H7 (cell line): ENCODE data around the gene MARK3. TPM values are rescaled to one million over a fixed set of nuclear protein-coding genes. Genes with fewer than 3 reads are reported as not detected.

Experiments used
- DNase-seq: peaks from one replicate; pipeline ENCODE4 v3.0.0; 2012
- H3K27me3 ChIP-seq: 2 replicates; pipeline ENCODE4 v1.6.0; 2011; ENCODE audit warnings: mild to moderate bottlenecking, low read length; ENCODE audit not compliant: control insufficient read depth, insufficient read depth
- H3K36me3 ChIP-seq: replicated peaks from 2 replicates; pipeline ENCODE4 v1.5.1; 2011; ENCODE audit warnings: low read length; ENCODE audit not compliant: control insufficient read depth, insufficient read depth
- H3K4me3 ChIP-seq: 2 replicates; pipeline ENCODE4 v1.5.1; 2011; ENCODE audit warnings: low read depth, mild to moderate bottlenecking, control low read depth, low read length, moderate library complexity; ENCODE audit not compliant: insufficient read depth
- total RNA-seq: library from RNA; depleted of rRNA; stranded (reverse); fragments of >200 nt; shearing (Covaris generic); gene quantifications from 2 replicates; pipeline ENCODE4 v1.2.3, GENCODE V29; 2014

MARK3 gene
- total RNA-seq, 1 experiment from 2014 or later = 66.0 TPM

DNA sequence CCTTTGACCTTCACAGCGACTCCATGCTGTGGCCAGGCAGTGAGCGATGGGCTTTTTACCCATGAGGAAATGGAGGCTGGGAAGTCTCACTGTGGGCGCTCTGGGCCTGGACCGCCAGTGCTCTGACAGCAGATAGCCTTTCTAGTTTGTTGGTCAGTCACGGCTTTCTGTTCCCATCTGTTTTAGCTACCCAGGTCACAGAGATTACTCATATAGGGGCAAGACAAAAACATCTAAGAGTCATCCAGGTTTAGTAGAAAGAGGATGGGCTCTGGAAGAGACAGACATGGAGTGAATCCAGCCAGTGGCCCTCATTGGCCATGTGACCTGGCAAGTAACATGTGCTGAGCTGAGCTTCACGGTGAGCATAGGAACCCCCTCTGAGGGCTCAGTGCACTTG, 68.6 kb downstream of the MARK3 start:
- H3K4me3 ChIP-seq = no peak overlapping the region
- no peaks in the 10 kb centered on the region for H3K27me3 ChIP-seq
- DNase-seq = no peak
- H3K36me3 ChIP-seq = no peaks in the 10 kb centered on the region

DNA sequence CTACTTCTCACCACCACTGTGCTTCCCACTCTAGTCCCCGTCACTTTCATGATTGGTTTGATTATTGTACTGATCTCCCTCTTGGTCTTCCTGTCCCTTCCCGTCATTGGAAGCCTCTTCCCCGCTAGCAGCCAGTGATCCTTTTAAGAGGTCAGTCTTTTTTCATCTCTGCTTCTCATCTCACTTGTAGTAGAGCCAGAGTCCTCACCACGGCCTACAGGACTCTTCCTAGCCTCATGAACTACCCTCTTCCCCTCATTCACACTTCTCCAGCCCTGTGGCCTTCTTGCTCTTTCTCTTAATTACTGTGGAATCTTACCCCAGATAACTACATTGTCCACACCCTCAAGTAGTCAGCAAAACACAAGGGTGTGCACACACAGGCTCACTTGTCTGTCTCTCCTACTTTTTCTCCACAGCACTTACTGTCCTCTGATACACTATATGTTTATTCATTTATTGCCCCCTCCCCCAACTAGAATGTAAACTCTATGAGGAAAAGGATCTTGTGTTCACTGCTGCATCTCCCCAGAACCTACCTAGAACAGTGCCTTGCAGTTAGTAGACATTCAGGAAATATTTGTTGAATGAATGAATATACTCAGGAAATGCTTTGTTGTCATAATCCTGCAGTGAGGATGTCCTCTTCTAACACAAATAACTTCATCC, 71.1 kb downstream of the MARK3 start:
- no peak for DNase-seq
- Histone ChIP-seq H3K4me3 (no peak overlapping the region), H3K36me3 (no peaks in the 10 kb centered on the region), H3K27me3 (no peaks in the 10 kb centered on the region)

- Histone ChIP-seq H3K36me3 (peaks cover 7% of the 10 kb centered on the region), H3K4me3 (no peak overlapping the region), H3K27me3 (no peaks in the 10 kb centered on the region)
- DNase-seq = no peak
Observed at GRCh38 chr14:103460415-103460814, 75.2 kb downstream of the MARK3 start.

DNA sequence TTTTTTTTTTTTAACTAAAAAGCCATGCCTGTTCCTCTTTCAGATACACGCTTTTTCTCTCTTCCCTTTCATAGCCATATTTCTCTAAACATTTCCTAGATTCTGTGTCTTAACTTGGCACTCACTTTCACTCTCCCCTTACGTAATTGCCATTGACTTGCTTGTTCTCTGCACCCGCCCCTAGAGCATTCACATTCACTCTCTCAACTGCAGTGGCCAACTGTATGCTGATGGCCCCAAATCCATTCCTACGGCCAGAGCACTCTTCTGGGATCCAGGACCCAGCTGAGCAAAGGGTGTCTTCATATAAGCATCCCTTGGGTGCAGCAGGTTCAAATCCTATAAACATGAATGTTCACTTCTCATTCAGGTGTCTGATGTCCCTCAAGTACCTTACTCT, 77.9 kb downstream of the MARK3 start:
- DNase-seq = no peak
- Histone ChIP-seq H3K27me3 (no peaks in the 10 kb centered on the region), H3K36me3 (peaks cover 12% of the 10 kb centered on the region), H3K4me3 (no peak overlapping the region)

DNA sequence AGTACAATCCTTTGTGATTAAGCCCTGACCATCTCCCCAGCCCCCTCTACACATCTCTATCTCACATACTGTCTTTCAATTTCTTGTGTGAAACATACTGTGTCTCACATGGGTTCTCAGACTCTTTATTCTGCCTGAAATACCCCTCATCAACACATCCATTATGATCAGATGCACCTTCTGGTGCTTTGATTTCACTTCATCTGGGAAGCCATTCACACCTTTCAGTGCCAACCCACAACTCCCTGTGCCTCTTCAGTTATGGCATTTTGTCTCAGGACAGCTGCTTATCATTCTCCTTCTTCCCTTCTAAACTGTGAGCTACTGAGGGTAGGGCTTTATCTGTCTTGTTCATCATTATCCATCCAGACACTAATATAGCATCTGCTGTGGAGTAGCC, 78.6 kb downstream of the MARK3 start:
- H3K4me3 ChIP-seq = no peak overlapping the region
- no peaks in the 10 kb centered on the region for H3K27me3 ChIP-seq
- no peak for DNase-seq
- peaks cover 13% of the 10 kb centered on the region for H3K36me3 ChIP-seq

GRCh38 chr14:103472939-103473338, 87.7 kb downstream of the MARK3 start:
- Histone ChIP-seq H3K36me3 (peaks cover 25% of the 10 kb centered on the region), H3K4me3 (no peak overlapping the region), H3K27me3 (no peaks in the 10 kb centered on the region)
- no peak for DNase-seq

GRCh38 chr14:103474893-103475292, 89.7 kb downstream of the MARK3 start:
- no peaks in the 10 kb centered on the region for H3K27me3 ChIP-seq
- peaks cover 22% of the 10 kb centered on the region for H3K36me3 ChIP-seq
- DNase-seq = no peak
- no peak overlapping the region for H3K4me3 ChIP-seq

DNA sequence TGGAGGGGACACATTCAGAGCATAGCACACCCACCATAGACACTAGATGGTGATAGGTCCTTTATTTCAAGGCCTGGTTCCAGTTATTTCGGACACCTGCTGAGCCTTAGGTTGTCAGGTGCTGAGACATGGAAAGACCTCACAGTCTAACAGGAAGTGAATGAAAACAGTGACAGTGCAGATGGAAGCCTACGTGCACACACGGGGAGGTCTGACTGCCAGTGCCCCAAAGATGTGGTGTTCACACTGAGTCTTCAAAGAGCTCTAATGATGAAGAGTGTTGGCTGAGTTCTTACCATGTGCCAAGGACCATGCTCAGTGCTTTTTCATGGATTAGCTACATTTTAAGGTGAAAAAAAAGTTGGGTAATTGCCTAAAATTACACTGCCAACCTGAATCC, 90.8 kb downstream of the MARK3 start:
- Histone ChIP-seq H3K27me3 (no peaks in the 10 kb centered on the region), H3K4me3 (no peak overlapping the region), H3K36me3 (peaks cover 19% of the 10 kb centered on the region)
- DNase-seq = no peak

- no peak for DNase-seq
- Histone ChIP-seq H3K4me3 (no peak overlapping the region), H3K36me3 (peaks cover 17% of the 10 kb centered on the region), H3K27me3 (no peaks in the 10 kb centered on the region)
Observed at GRCh38 chr14:103476631-103477030, 91.4 kb downstream of the MARK3 start.

GRCh38 chr14:103480595-103480994, 95.4 kb downstream of the MARK3 start:
- Histone ChIP-seq H3K4me3 (no peak overlapping the region), H3K36me3 (peaks cover 12% of the 10 kb centered on the region), H3K27me3 (no peaks in the 10 kb centered on the region)
- no peak for DNase-seq

GRCh38 chr14:103483600-103483999, 98.4 kb downstream of the MARK3 start:
- DNase-seq = no peak

GRCh38 chr14:103485504-103485903, 100.3 kb downstream of the MARK3 start:
- no peak for DNase-seq
- Histone ChIP-seq H3K36me3 (peaks cover 12% of the 10 kb centered on the region), H3K4me3 (no peak overlapping the region), H3K27me3 (no peaks in the 10 kb centered on the region)

More at GRCh38 chr14:103483600-103483999, 98.4 kb downstream of the MARK3 start:
- no peaks in the 10 kb centered on the region for H3K27me3 ChIP-seq
- H3K36me3 ChIP-seq = peaks cover 8% of the 10 kb centered on the region
- H3K4me3 ChIP-seq = no peak overlapping the region

- peaks cover 14% of the 10 kb centered on the region for H3K36me3 ChIP-seq
- H3K27me3 ChIP-seq = no peaks in the 10 kb centered on the region
- H3K4me3 ChIP-seq = no peak overlapping the region
- DNase-seq = no peak
Observed at GRCh38 chr14:103488071-103488470, 102.9 kb downstream of the MARK3 start.

GRCh38 chr14:103488960-103489359, 103.7 kb downstream of the MARK3 start:
- H3K36me3 ChIP-seq = peaks cover 14% of the 10 kb centered on the region
- H3K27me3 ChIP-seq = no peaks in the 10 kb centered on the region
- no peak overlapping the region for H3K4me3 ChIP-seq
- DNase-seq = no peak

DNA sequence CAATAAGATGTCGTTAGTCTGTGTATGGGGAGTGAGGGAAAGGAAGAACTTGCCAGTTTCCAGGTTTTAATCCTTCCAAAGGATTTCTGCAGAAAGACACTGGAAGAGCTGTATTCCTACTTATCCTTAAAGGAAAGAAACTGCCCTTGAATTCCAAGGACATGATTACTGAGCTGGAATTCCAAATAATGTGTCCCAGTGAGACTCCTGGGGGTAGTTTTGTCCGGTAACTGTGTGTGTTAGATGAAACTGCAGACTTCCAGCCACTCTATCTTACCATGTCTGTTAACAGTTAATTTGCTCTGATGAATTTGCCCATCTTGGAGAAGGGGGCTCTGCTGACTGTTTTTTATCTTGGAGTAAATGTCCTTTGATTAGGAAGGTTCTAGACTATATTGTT, 104.4 kb downstream of the MARK3 start:
- H3K27me3 ChIP-seq = no peaks in the 10 kb centered on the region
- DNase-seq = no peak
- H3K36me3 ChIP-seq = peaks cover 14% of the 10 kb centered on the region

GRCh38 chr14:103491691-103492090, 106.5 kb downstream of the MARK3 start:
- DNase-seq = no peak

More for the DNA sequence above, 104.4 kb downstream of the MARK3 start:
- H3K4me3 ChIP-seq = no peak overlapping the region

More at GRCh38 chr14:103491691-103492090, 106.5 kb downstream of the MARK3 start:
- Histone ChIP-seq H3K27me3 (no peaks in the 10 kb centered on the region), H3K36me3 (peaks cover 15% of the 10 kb centered on the region), H3K4me3 (no peak overlapping the region)
